GM23338 (cell line): ENCODE data around the gene FKBP6. TPM values are rescaled to one million over a fixed set of nuclear protein-coding genes. Genes with fewer than 3 reads are reported as not detected.

ENCODE experiments used
- ATAC-seq: fragments of 200-7000 bp; cut with Tn5 transposase; 3 replicates; pipeline ENCODE4 v1.9.1; 2020
- DNase-seq: peaks from one replicate; pipeline ENCODE4 v3.0.0-alpha.2; 2015; ENCODE audit warnings: low spot score
- H2AFZ ChIP-seq: fragments of 200-600 bp; sonication (generic); 2 replicates; pipeline ENCODE4 v1.8.0; 2016; ENCODE audit warnings: antibody characterized with exemption, mild to moderate bottlenecking, moderate library complexity
- H3F3A ChIP-seq: fragments of 200-600 bp; sonication (generic); replicated peaks from 2 replicates; pipeline ENCODE4 v1.8.0; 2017; ENCODE audit warnings: antibody characterized with exemption, mixed run types, low read depth
- H3K27ac ChIP-seq: fragments of 200-600 bp; sonication (generic); 2 replicates; pipeline ENCODE4 v1.6.1; 2016; ENCODE audit warnings: low read depth
- H3K27me3 ChIP-seq: fragments of 200-600 bp; sonication (generic); 2 replicates; pipeline ENCODE4 v1.8.0; 2016; ENCODE audit warnings: mild to moderate bottlenecking, mixed run types, moderate library complexity; ENCODE audit not compliant: insufficient read depth
- H3K36me3 ChIP-seq: fragments of 200-600 bp; sonication (generic); 2 replicates; pipeline ENCODE4 v1.8.0; 2016; ENCODE audit warnings: mild to moderate bottlenecking; ENCODE audit not compliant: insufficient read depth
- H3K4me1 ChIP-seq: fragments of 200-600 bp; sonication (generic); 2 replicates; pipeline ENCODE4 v1.8.0; 2016; ENCODE audit warnings: mild to moderate bottlenecking, moderate library complexity; ENCODE audit not compliant: insufficient read depth
- H3K4me2 ChIP-seq: fragments of 200-600 bp; sonication (generic); 2 replicates; pipeline ENCODE4 v1.7.1; 2017; ENCODE audit warnings: mixed run types
- H3K4me3 ChIP-seq: fragments of 200-600 bp; sonication (generic); 2 replicates; pipeline ENCODE4 v1.6.1; 2016; ENCODE audit warnings: mixed run types
- H3K79me2 ChIP-seq: fragments of 200-600 bp; sonication (generic); replicated peaks from 2 replicates; pipeline ENCODE4 v1.8.0; 2017; ENCODE audit warnings: mild to moderate bottlenecking; ENCODE audit not compliant: insufficient read depth
- H3K9me2 ChIP-seq: fragments of 200-600 bp; sonication (generic); 2 replicates; pipeline ENCODE4 v1.8.0; 2017; ENCODE audit not compliant: insufficient read depth
- H4K20me1 ChIP-seq: fragments of 200-600 bp; sonication (generic); replicated peaks from 2 replicates; pipeline ENCODE4 v1.8.0; 2017; ENCODE audit warnings: mild to moderate bottlenecking; ENCODE audit not compliant: insufficient read depth
- H3K27ac Mint-ChIP-seq: 2 replicates; pipeline ENCODE4 v1.8.0; 2020; ENCODE audit warnings: inconsistent platforms, mild to moderate bottlenecking, moderate library complexity, mixed read lengths
- H3K27me3 Mint-ChIP-seq: 3 replicates; pipeline ENCODE4 v1.8.0; 2022; ENCODE audit warnings: low read depth, mild to moderate bottlenecking, moderate library complexity, mixed read lengths, inconsistent platforms; ENCODE audit not compliant: insufficient read depth, poor library complexity
- H3K36me3 Mint-ChIP-seq: 3 replicates; pipeline ENCODE4 v1.8.0; 2021; ENCODE audit warnings: low read depth, mild to moderate bottlenecking, inconsistent platforms, moderate library complexity, mixed read lengths
- H3K4me1 Mint-ChIP-seq: 3 replicates; pipeline ENCODE4 v1.8.0; 2020; ENCODE audit warnings: mild to moderate bottlenecking, inconsistent platforms, mixed read lengths
- H3K4me3 Mint-ChIP-seq: 3 replicates; pipeline ENCODE4 v1.8.0; 2021; ENCODE audit warnings: moderate library complexity, mild to moderate bottlenecking, inconsistent platforms, mixed read lengths
- H3K9me3 Mint-ChIP-seq: 3 replicates; pipeline ENCODE4 v1.8.0; 2020; ENCODE audit warnings: moderate library complexity, mild to moderate bottlenecking, inconsistent platforms, mixed read lengths
- CREB1 ChIP-seq: fragments of 250-450 bp; sonication (Bioruptor Pico); IDR thresholded peaks from 2 replicates; pipeline ENCODE4 v1.5.0; 2020; ENCODE audit warnings: low read depth, mild to moderate bottlenecking, moderate library complexity
- CTCF ChIP-seq, 2 experiments: fragments of 200-600 bp in 1 of 2; sonication (generic) in 1 of 2; conservative IDR thresholded peaks; 2 replicates each; pipeline versions ENCODE4 v1.5.1 to v1.6.1; 2016 to 2017; ENCODE audit warnings: antibody characterized with exemption in 2 of 2, low read depth in 2 of 2, mild to moderate bottlenecking in 2 of 2, moderate library complexity in 1 of 2
- ETS1 ChIP-seq: IDR thresholded peaks from 2 replicates; pipeline ENCODE4 v1.6.1; 2016; ENCODE audit warnings: antibody characterized with exemption
- EZH2 ChIP-seq: fragments of 200-600 bp; sonication (generic); IDR thresholded peaks from one replicate; pipeline ENCODE4 v1.8.0; 2017; ENCODE audit warnings: antibody characterized with exemption, mild to moderate bottlenecking, low read depth; ENCODE audit not compliant: unreplicated experiment
- EZH2phosphoT487 ChIP-seq: fragments of 200-600 bp; sonication (generic); IDR thresholded peaks from one replicate; pipeline ENCODE4 v1.8.1; 2018; ENCODE audit warnings: antibody characterized with exemption; ENCODE audit not compliant: unreplicated experiment
- JUNB ChIP-seq: IDR thresholded peaks from one replicate; pipeline ENCODE4 v1.6.1; 2016; ENCODE audit warnings: antibody characterized with exemption; ENCODE audit not compliant: unreplicated experiment
- NANOG ChIP-seq: IDR thresholded peaks from 2 replicates; pipeline ENCODE4 v1.6.1; 2016; ENCODE audit warnings: antibody characterized with exemption, borderline replicate concordance
- POLR2AphosphoS5 ChIP-seq: IDR thresholded peaks from 2 replicates; pipeline ENCODE4 v1.6.1; 2016; ENCODE audit warnings: antibody characterized with exemption, low read depth
- REST ChIP-seq: IDR thresholded peaks from one replicate; pipeline ENCODE4 v1.6.1; 2018; ENCODE audit warnings: antibody characterized with exemption; ENCODE audit not compliant: unreplicated experiment
- STAT1 ChIP-seq: IDR thresholded peaks from one replicate; pipeline ENCODE4 v1.6.1; 2016; ENCODE audit warnings: antibody characterized with exemption; ENCODE audit not compliant: unreplicated experiment
- ZNF114 ChIP-seq: fragments of 250-450 bp; sonication (Bioruptor Pico); IDR thresholded peaks from 2 replicates; pipeline ENCODE4 v1.5.0; 2020; ENCODE audit warnings: mild to moderate bottlenecking, moderate library complexity
- ZNF331 ChIP-seq: fragments of 250-450 bp; sonication (Bioruptor Pico); IDR thresholded peaks from 2 replicates; pipeline ENCODE4 v1.5.0; 2020; ENCODE audit warnings: low read depth, mild to moderate bottlenecking, moderate library complexity
- ZNF462 ChIP-seq: fragments of 250-450 bp; sonication (Bioruptor Pico); IDR thresholded peaks from 2 replicates; pipeline ENCODE4 v1.5.0; 2020; ENCODE audit warnings: mild to moderate bottlenecking, moderate library complexity
- polyA plus RNA-seq: library from polyadenylated mRNA; unstranded; fragments of >200 nt; fragmentation: Nextera tagmentation; extraction: Ambion mirVana; gene quantifications from 2 replicates; pipeline ENCODE4 v1.2.1, GENCODE V29; 2016
- total RNA-seq: library from RNA; depleted of rRNA; stranded (reverse); fragments of >200 nt; shearing (Covaris generic); gene quantifications from 2 replicates; pipeline ENCODE4 v1.2.3, GENCODE V29; 2014

Gene FKBP6
- total and polyA plus RNA-seq, 2 experiments from 2014 or later = 0.15 TPM; not detected in 1

- Mint-ChIP-seq H3K4me1 (peaks cover 2% of the 10 kb centered on the region), H3K27me3 (peaks cover 14% of the 10 kb centered on the region), H3K9me3 (no peaks in the 10 kb centered on the region; the same call in 2 of the 3 replicates), H3K4me3 (no peak overlapping the region), H3K36me3 (peaks cover 2% of the 10 kb centered on the region; the same call in 2 of the 3 replicates), H3K27ac (no peak overlapping the region)
- ATAC-seq (no peak), DNase-seq (no peak)
- no peak for TF ChIP-seq ZNF462 (CRISPR knock-in tag)
- TF ChIP-seq REST = no peak
- no peak for TF ChIP-seq POLR2AphosphoS5
- TF ChIP-seq JUNB = no peak
- no peak for TF ChIP-seq ZNF331
- no peak for TF ChIP-seq ETS1
- TF ChIP-seq CREB1 (CRISPR knock-in tag) = no peak
- no peak for TF ChIP-seq ZNF114
- TF ChIP-seq CTCF (conservative IDR thresholded peaks at IDR 0.05; ENCODE audit: low read depth in 2 of 2) = no peak
- no peak for TF ChIP-seq EZH2
- no peak for TF ChIP-seq EZH2phosphoT487
- TF ChIP-seq STAT1 = no peak
- no peak for TF ChIP-seq NANOG
- Histone ChIP-seq H4K20me1 (no peaks in the 10 kb centered on the region), H3K9me2 (0 out of 2 replicates have a peak, but pooled peaks cover 3% of the 10 kb centered on the region), H3F3A (no peaks in the 10 kb centered on the region), H3K4me1 (0 out of 2 replicates have a peak, but pooled peaks cover under 1% of the 10 kb centered on the region), H3K27ac (no peak overlapping the region), H3K36me3 (no peaks in the 10 kb centered on the region), H3K4me2 (no peak overlapping the region), H3K79me2 (peaks cover 2% of the 10 kb centered on the region), H3K27me3 (no peaks in the 10 kb centered on the region), H3K4me3 (no peak overlapping the region), H2AFZ (no peak overlapping the region)
Observed at GRCh38 chr7:73312831-73313520, 15.0 kb upstream of the FKBP6 start.
